Heart left ventricle (tissue), 16 donors: Measurements from ENCODE around the gene CAMKMT. TPM values are rescaled to one million over a fixed set of nuclear protein-coding genes. Genes with fewer than 3 reads are reported as not detected.
A peak's percentile ranks its signal among the peaks of the same experiment; 100 is the strongest.

Experiments
- ATAC-seq, 4 donors: fragments of 200-7000 bp; cut with Tn5 transposase; one replicate each; pipeline ENCODE4 v1.9.1; 2020 to 2022; ENCODE audit warnings: moderate library complexity in 4 of 4, mild to moderate bottlenecking in 3 of 4, moderate number of reproducible peaks in 1 of 4
- DNase-seq, 5 donors: peaks; one replicate each; pipeline ENCODE4 v3.0.0-alpha.2; 2020
- H3K27ac ChIP-seq, 12 donors: fragments of 200-600 bp; sonication (generic) in 4 of 12; one replicate each; pipeline versions ENCODE4 v1.5.0 to v1.8.0; 2016 to 2022; ENCODE audit warnings: mild to moderate bottlenecking in 2 of 12
- H3K27me3 ChIP-seq, 9 donors: fragments of 200-600 bp; sonication (generic) in 2 of 9; one replicate each; pipeline versions ENCODE4 v1.5.1 to v1.8.0; 2016 to 2022; ENCODE audit warnings: mild to moderate bottlenecking in 3 of 9
- H3K36me3 ChIP-seq, 9 donors: fragments of 200-600 bp; sonication (generic) in 2 of 9; one replicate each; pipeline versions ENCODE4 v1.5.0 to v1.8.0; 2018 to 2022; ENCODE audit warnings: mild to moderate bottlenecking in 2 of 9
- H3K4me1 ChIP-seq, 12 donors: fragments of 200-600 bp; sonication (generic) in 4 of 12; one replicate each; pipeline versions ENCODE4 v1.5.0 to v1.8.0; 2016 to 2022; ENCODE audit warnings: mild to moderate bottlenecking in 3 of 12
- H3K4me3 ChIP-seq, 12 donors: fragments of 200-600 bp; sonication (generic) in 4 of 12; one replicate each; pipeline versions ENCODE4 v1.5.0 to v1.8.0; 2017 to 2022; ENCODE audit warnings: mild to moderate bottlenecking in 9 of 12, moderate library complexity in 4 of 12
- H3K9me3 ChIP-seq, 12 donors: fragments of 200-600 bp; sonication (generic) in 4 of 12; one replicate each; pipeline versions ENCODE4 v1.5.0 to v1.8.0; 2016 to 2022; ENCODE audit warnings: mild to moderate bottlenecking in 1 of 12
- CTCF ChIP-seq, 12 donors: fragments of 200-600 bp; sonication (generic) in 4 of 12; IDR thresholded peaks; one replicate each; pipeline versions ENCODE4 v1.5.0 to v1.8.0; 2018 to 2022; ENCODE audit warnings: antibody characterized with exemption in 12 of 12, mild to moderate bottlenecking in 5 of 12
- POLR2A ChIP-seq, 2 donors: fragments of 450-650 bp; IDR thresholded peaks; one replicate each; pipeline ENCODE4 v1.6.1; 2017; ENCODE audit warnings: antibody characterized with exemption in 2 of 2, mild to moderate bottlenecking in 2 of 2, moderate library complexity in 2 of 2
- WGBS, 4 donors: extraction: QIAGEN DNeasy Blood & Tissue Kit in 2 of 4; methylation state at CpG; one replicate each; pipeline versions ENCODE4 v1.1.5 to v1.1.7; 2013 to 2018; 5-methylcytosine and 5-hydroxymethylcytosine counted together
- intact Hi-C, 10 donors: fragments of 100-400 bp; cut with DNase I; formaldehyde crosslinking; loops; one replicate each; pipeline versions ENCODE4 v1.11.1 to v1.14.2; 2022
- polyA plus RNA-seq, 2 donors: library from polyadenylated mRNA; stranded (reverse); fragments of 200-250 nt; gene quantifications; one replicate each; pipeline ENCODE4 v1.2.3, GENCODE V29; 2013
- total RNA-seq, 9 donors: library from RNA; depleted of rRNA in 2 of 9; stranded (reverse); fragments of >200 nt in 2 of 9; fragmentation: NEBNext Ultra II Directional in 3 of 9; extraction: Animal tissue kit (Norgen Biotek cat#: 25700) in 3 of 9; gene quantifications; one replicate each; pipeline versions ENCODE4 v1.1.0 to v1.2.4, GENCODE V29; 2016 to 2023
- donor health status: ischemic (EF 13 %, LVEDD 7.1; RV severe dilation, severe dysfunction).
- donor health status: healthy with polysubstance abuse.
- donor health status: DM: no; HTN: yes; CAD: no.
- donor health status: DM: no; HTN: no; CAD: no.
- donor health status: ischemic (EF 25% LVEDD 6.9; RV normal size, moderate dysfunction).
- donor health status: ischemic (EF 25% LVEDD 5.7; RV mildly dilated, moderate dysfunction).
- donor health status: healthy.
- donor health status: DM: yes; HTN: yes; CAD: no.
- donor health status: ischemic (EF 35%, LVEDD 5.7; RV mildly dilated, moderate dysfunction).
- donor health status: nonischemic (EF 11% LVEDD 7.7; RV severe dilation, severe dysfunction).
- donor health status: DM: yes; HTN: yes; CAD: no.
- donor health status: PGD.
- donor health status: ischemic (EF 29% LVEDD 5.4; RV normal size, mild dysfunction).
- donor health status: nonischemic (EF 23%, LVEDD 6.1; RV moderate dilation, normal function).

CAMKMT gene
- total and polyA plus RNA-seq, 11 donors: 2.5 to 10.1 (median 4.4) TPM

GRCh38 chr2:44632931-44633689 is 271.4 kb downstream of the CAMKMT start:
- peaks cover 0 to 23% (median 0%) of the 10 kb centered on the region in 12 donors for H3K9me3 ChIP-seq
- intact Hi-C loops: no loop called here
- no peak for TF ChIP-seq CTCF (IDR thresholded peaks at IDR 0.05)
- no peak for TF ChIP-seq POLR2A (IDR thresholded peaks at IDR 0.05)
- no peaks in the 10 kb centered on the region for H3K36me3 ChIP-seq
- ATAC-seq (no peak), DNase-seq (no peak)
- H3K27ac ChIP-seq: no peak overlapping the region
- no peak overlapping the region for H3K4me3 ChIP-seq
- no peaks in the 10 kb centered on the region for H3K27me3 ChIP-seq
- 86 to 92% (median 89%) methylated on average over 4 of the region's 4 CpGs for WGBS, 4 donors
- peaks cover 0 to under 1% (median 0%) of the 10 kb centered on the region in 12 donors for H3K4me1 ChIP-seq

- intact Hi-C loops: no loop called here
- Histone ChIP-seq H3K4me3 (no peak overlapping the region), H3K36me3 (no peaks in the 10 kb centered on the region), H3K9me3 (peaks cover 0 to 23% (median 0%) of the 10 kb centered on the region in 12 donors), H3K4me1 (peaks cover 0 to 24% (median 7%) of the 10 kb centered on the region in 12 donors), H3K27ac (no peak overlapping the region), H3K27me3 (no peaks in the 10 kb centered on the region)
- DNase-seq: no peak
- no peak for ATAC-seq
- 84 to 96% (median 89%) methylated on average over 2 of the region's 2 CpGs for WGBS, 4 donors
- no peak for TF ChIP-seq POLR2A (IDR thresholded peaks at IDR 0.05)
- no peak for TF ChIP-seq CTCF (IDR thresholded peaks at IDR 0.05)
Measured at GRCh38 chr2:44635725-44636124, 274.0 kb downstream of the CAMKMT start.

GRCh38 chr2:44638649-44639048 is 276.9 kb downstream of the CAMKMT start:
- TF ChIP-seq POLR2A (IDR thresholded peaks at IDR 0.05): no peak
- TF ChIP-seq CTCF (IDR thresholded peaks at IDR 0.05): no peak
- 32 to 35% (median 33%) methylated on average over 4 of the region's 4 CpGs for WGBS, 4 donors
- no peaks in the 10 kb centered on the region for H3K36me3 ChIP-seq
- H3K27ac ChIP-seq: peak overlapping the region in 8 of 12 donors; percentile 23 to 56 (median 38)
- intact Hi-C loops: no loop called here
- peaks cover 0 to 37% (median 7%) of the 10 kb centered on the region in 12 donors for H3K4me1 ChIP-seq
- peaks cover 0 to 15% (median 0%) of the 10 kb centered on the region in 12 donors for H3K9me3 ChIP-seq
- no peaks in the 10 kb centered on the region for H3K27me3 ChIP-seq
- H3K4me3 ChIP-seq: no peak overlapping the region
- peak in 4 of 5 donors; percentile 32 to 62 (median 53) for DNase-seq
- peak; percentile 82 to 93 (median 92) for ATAC-seq

GRCh38 chr2:44639399-44639798 is 277.7 kb downstream of the CAMKMT start:
- no peak overlapping the region for H3K4me3 ChIP-seq
- H3K9me3 ChIP-seq: peaks cover 0 to 15% (median 0%) of the 10 kb centered on the region in 12 donors
- H3K4me1 ChIP-seq: peaks cover 0 to 37% (median 7%) of the 10 kb centered on the region in 12 donors
- no peaks in the 10 kb centered on the region for H3K36me3 ChIP-seq
- intact Hi-C loops: no loop called here
- no peak for TF ChIP-seq CTCF (IDR thresholded peaks at IDR 0.05)
- no peak for TF ChIP-seq POLR2A (IDR thresholded peaks at IDR 0.05)
- ATAC-seq: peak in 2 of 4 donors; percentile 22 to 51
- no peak for DNase-seq
- 46 to 74% (median 70%) methylated on average over 2 of the region's 2 CpGs for WGBS, 4 donors
- no peaks in the 10 kb centered on the region for H3K27me3 ChIP-seq
- peak overlapping the region in 6 of 12 donors; percentile 17 to 56 (median 32) for H3K27ac ChIP-seq
